OCI-LY7 (cell line): ENCODE data around the gene MSANTD1. TPM values are rescaled to one million over a fixed set of nuclear protein-coding genes. Genes with fewer than 3 reads are reported as not detected.

Source experiments
- BruUV-seq: library from RNA; stranded (reverse); fragments of 400-500 nt; replicated peaks from 2 replicates; lab custom pipeline; 2021; lab: Mats Ljungman, UMichigan
- CTCF ChIA-PET: fragments of 300-600 bp; sonication (Branson Sonifier 250); formaldehyde crosslinking; loops from one replicate; lab custom pipeline; 2022; ENCODE audit warnings: antibody characterized with exemption; ENCODE audit not compliant: unreplicated experiment; lab: Charles Lee
- POLR2A ChIA-PET: fragments of 300-600 bp; sonication (Branson Sonifier 250); formaldehyde crosslinking; loops from one replicate; lab custom pipeline; 2022; ENCODE audit warnings: antibody characterized with exemption; lab: Charles Lee
- DNase-seq: peaks from one replicate; pipeline ENCODE4 v3.0.0-alpha.2; 2015; ENCODE audit warnings: low spot score
- H2AFZ ChIP-seq: fragments of 200-600 bp; sonication (generic), shearing (Covaris generic); 2 replicates; pipeline ENCODE4 v1.6.1; 2014; ENCODE audit warnings: mild to moderate bottlenecking, antibody characterized with exemption, low read length, moderate library complexity
- H3K27ac ChIP-seq: fragments of 200-600 bp; sonication (generic); 2 replicates; pipeline ENCODE4 v1.5.1; 2014; ENCODE audit warnings: mixed run types, low read depth, mild to moderate bottlenecking, moderate library complexity, low read length, inconsistent platforms; ENCODE audit not compliant: poor library complexity, severe bottlenecking
- H3K36me3 ChIP-seq: fragments of 200-600 bp; sonication (generic); 2 replicates; pipeline ENCODE4 v1.6.1; 2014; ENCODE audit warnings: mild to moderate bottlenecking, antibody characterized with exemption, low read length, moderate library complexity, mixed read lengths; ENCODE audit not compliant: insufficient read depth
- H3K4me1 ChIP-seq: fragments of 200-600 bp; sonication (generic); 2 replicates; pipeline ENCODE4 v1.5.1; 2014; ENCODE audit warnings: mild to moderate bottlenecking, low read length; ENCODE audit not compliant: insufficient read depth, poor library complexity, severe bottlenecking
- H3K4me2 ChIP-seq: fragments of 200-600 bp; sonication (generic); 2 replicates; pipeline ENCODE4 v1.6.1; 2014; ENCODE audit warnings: mild to moderate bottlenecking, low read length
- H3K4me3 ChIP-seq: fragments of 200-600 bp; sonication (generic); 2 replicates; pipeline ENCODE4 v1.5.1; 2014; ENCODE audit warnings: mild to moderate bottlenecking, low read depth, low read length; ENCODE audit not compliant: poor library complexity, severe bottlenecking
- H3K79me2 ChIP-seq: fragments of 200-600 bp; sonication (generic); 2 replicates; pipeline ENCODE4 v1.6.1; 2016; ENCODE audit warnings: low read depth, mild to moderate bottlenecking, low read length, moderate library complexity, mixed read lengths; ENCODE audit not compliant: insufficient read depth
- H3K9me2 ChIP-seq: fragments of 200-600 bp; sonication (generic); 2 replicates; pipeline ENCODE4 v1.6.1; 2016; ENCODE audit warnings: mild to moderate bottlenecking, low read length, mixed read lengths; ENCODE audit not compliant: insufficient read depth
- H3K9me3 ChIP-seq: fragments of 200-600 bp; sonication (generic); 2 replicates; pipeline ENCODE4 v1.6.1; 2014; ENCODE audit warnings: mild to moderate bottlenecking, mixed run types, low read length, mixed read lengths
- H4K20me1 ChIP-seq: fragments of 200-600 bp; sonication (generic); 2 replicates; pipeline ENCODE4 v1.6.1; 2014; ENCODE audit warnings: mild to moderate bottlenecking, antibody characterized with exemption, low read length, moderate library complexity, mixed read lengths; ENCODE audit not compliant: insufficient read depth
- EZH2phosphoT487 ChIP-seq: fragments of 200-600 bp; sonication (generic); IDR thresholded peaks from 2 replicates; pipeline ENCODE4 v1.6.1; 2018; ENCODE audit warnings: low read depth, borderline replicate concordance, mild to moderate bottlenecking, mixed run types, antibody characterized with exemption, low read length, moderate library complexity, mixed read lengths
- intact Hi-C: fragments of 100-400 bp; cut with micrococcal nuclease; formaldehyde crosslinking; loops from one replicate; pipeline ENCODE4 v1.10.0; 2022; ENCODE audit not compliant: unreplicated experiment
- total RNA-seq, 2 experiments: library from RNA; depleted of rRNA in 1 of 2; stranded (reverse); fragments of >200 nt in 1 of 2; shearing (Covaris generic) in 1 of 2; gene quantifications; 2 replicates each; pipeline ENCODE4 v1.2.3, GENCODE V29; 2014 to 2022
- TF ChIP-seq, protein P1 (sequence below): fragments of 200-600 bp; sonication (generic); conservative IDR thresholded peaks from 2 replicates; pipeline ENCODE4 v1.5.1; 2014; ENCODE audit warnings: mild to moderate bottlenecking, antibody characterized with exemption, low read length, moderate library complexity, mixed read lengths

MSANTD1 gene
- total RNA-seq, 2 experiments from 2014 or later: 0.13 to 1.0 TPM

DNA sequence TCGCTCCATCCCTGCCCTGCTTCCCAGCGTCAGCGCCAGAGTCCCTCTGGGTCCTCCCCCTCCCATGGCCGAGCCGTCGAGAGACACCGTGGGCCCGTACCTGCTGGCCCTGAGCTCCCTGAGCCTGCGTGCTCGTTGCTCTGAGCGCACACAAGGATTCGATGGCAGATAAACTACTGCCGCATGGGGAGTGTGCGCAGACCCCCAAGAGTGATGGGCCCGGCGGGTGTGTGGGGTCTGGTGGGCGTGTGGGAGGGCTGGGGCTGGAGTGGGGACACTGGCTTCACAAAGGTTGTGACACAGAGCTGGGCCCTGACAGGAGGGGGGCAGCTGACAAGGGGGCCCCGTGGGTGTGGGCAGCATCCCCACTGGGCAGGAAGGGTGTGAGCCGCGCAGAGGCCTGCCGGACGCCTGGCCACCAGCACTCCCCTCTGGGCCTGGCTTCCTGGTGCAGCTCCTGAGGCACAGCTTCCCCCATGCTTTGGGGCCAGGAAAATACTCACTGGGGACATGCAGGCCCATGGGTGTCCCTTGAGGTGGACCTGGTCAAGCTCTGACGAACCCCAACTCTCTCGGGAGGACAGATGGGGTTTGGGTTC lies 39.1 kb downstream of the MSANTD1 start:
- no peak for DNase-seq
- no peaks in the 10 kb centered on the region for H4K20me1 ChIP-seq
- no TSS peak for BruUV-seq
- intact Hi-C loops: no loop called here
- no peaks in the 10 kb centered on the region for H3K9me3 ChIP-seq
- no peaks in the 10 kb centered on the region for H3K79me2 ChIP-seq
- H3K36me3 ChIP-seq: no peaks in the 10 kb centered on the region
- no peak overlapping the region for H3K27ac ChIP-seq
- CTCF ChIA-PET: no interaction called here
- H2AFZ ChIP-seq: no peak overlapping the region
- no peak for TF ChIP-seq EZH2phosphoT487
- TF ChIP-seq, protein P1, sequence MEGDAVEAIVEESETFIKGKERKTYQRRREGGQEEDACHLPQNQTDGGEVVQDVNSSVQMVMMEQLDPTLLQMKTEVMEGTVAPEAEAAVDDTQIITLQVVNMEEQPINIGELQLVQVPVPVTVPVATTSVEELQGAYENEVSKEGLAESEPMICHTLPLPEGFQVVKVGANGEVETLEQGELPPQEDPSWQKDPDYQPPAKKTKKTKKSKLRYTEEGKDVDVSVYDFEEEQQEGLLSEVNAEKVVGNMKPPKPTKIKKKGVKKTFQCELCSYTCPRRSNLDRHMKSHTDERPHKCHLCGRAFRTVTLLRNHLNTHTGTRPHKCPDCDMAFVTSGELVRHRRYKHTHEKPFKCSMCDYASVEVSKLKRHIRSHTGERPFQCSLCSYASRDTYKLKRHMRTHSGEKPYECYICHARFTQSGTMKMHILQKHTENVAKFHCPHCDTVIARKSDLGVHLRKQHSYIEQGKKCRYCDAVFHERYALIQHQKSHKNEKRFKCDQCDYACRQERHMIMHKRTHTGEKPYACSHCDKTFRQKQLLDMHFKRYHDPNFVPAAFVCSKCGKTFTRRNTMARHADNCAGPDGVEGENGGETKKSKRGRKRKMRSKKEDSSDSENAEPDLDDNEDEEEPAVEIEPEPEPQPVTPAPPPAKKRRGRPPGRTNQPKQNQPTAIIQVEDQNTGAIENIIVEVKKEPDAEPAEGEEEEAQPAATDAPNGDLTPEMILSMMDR: no peak
- POLR2A ChIA-PET: no interaction called here
- H3K4me2 ChIP-seq: no peak overlapping the region
- H3K4me3 ChIP-seq: no peak overlapping the region
- no peaks in the 10 kb centered on the region for H3K9me2 ChIP-seq
- peaks cover 19% of the 10 kb centered on the region for H3K4me1 ChIP-seq

DNA sequence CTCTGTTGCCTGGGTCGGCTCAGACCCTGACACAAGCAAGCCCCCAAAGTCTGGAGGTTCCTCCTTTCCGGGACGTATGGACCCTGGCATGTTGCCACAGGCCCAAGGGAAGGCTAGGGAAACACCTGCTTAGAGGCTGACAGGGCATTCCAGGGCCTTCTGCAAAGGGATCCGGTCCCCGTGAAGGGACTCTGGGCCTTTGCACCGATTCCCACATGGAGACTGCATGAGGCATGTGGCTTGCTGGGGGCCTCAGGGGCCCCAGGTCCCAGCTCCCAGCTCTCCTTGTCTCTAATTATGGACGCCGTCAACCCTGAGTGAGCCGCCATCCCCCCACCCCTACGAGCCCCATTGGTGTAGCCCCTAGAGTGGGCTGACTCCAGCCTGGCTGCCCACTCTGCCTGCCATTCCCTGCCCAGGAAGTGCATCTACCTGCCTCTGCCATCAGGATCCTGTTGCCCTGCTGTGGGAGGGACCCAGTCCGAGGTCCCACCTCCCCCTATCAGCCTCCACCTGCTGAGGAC lies 39.7 kb downstream of the MSANTD1 start:
- H3K4me3 ChIP-seq: no peak overlapping the region
- no peak overlapping the region for H2AFZ ChIP-seq
- DNase-seq: no peak
- intact Hi-C loops: no loop called here
- H3K9me2 ChIP-seq: no peaks in the 10 kb centered on the region
- no peak overlapping the region for H3K27ac ChIP-seq
- POLR2A ChIA-PET: no interaction called here
- no peaks in the 10 kb centered on the region for H4K20me1 ChIP-seq
- no peaks in the 10 kb centered on the region for H3K79me2 ChIP-seq
- H3K9me3 ChIP-seq: no peaks in the 10 kb centered on the region
- H3K36me3 ChIP-seq: no peaks in the 10 kb centered on the region
- peaks cover 19% of the 10 kb centered on the region for H3K4me1 ChIP-seq
- BruUV-seq: no TSS peak
- no peak overlapping the region for H3K4me2 ChIP-seq
- CTCF ChIA-PET: no interaction called here
- no peak for TF ChIP-seq EZH2phosphoT487
- TF ChIP-seq, protein P1: no peak

DNA sequence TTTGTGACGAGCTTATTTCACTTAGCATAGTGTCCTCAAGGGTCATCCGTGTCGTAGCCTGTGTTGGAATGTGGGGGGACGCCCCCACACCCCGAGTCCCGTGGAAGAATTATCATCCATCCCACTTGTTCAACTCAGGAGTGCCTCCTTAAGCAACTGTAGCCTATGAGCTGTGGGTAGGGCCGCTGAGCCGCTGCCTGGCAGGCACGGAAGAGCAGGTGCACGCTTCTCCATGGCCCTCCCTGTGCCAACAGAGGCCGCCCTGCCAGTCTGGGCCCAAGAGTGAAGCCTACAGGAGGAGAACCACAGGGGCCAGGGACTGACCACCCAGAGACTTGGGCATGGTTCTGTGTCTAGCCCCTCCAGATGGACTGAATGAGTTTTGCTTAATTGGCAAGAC lies 41.5 kb downstream of the MSANTD1 start:
- Histone ChIP-seq H3K4me1 (peaks cover 19% of the 10 kb centered on the region), H3K36me3 (no peaks in the 10 kb centered on the region), H3K9me3 (no peaks in the 10 kb centered on the region), H3K9me2 (no peaks in the 10 kb centered on the region), H3K4me2 (no peak overlapping the region), H2AFZ (no peak overlapping the region), H3K27ac (no peak overlapping the region), H3K79me2 (no peaks in the 10 kb centered on the region), H3K4me3 (no peak overlapping the region), H4K20me1 (no peaks in the 10 kb centered on the region)
- intact Hi-C loops: no loop called here
- no peak for DNase-seq
- ChIA-PET CTCF (no interaction called here), POLR2A (no interaction called here)
- TF ChIP-seq, protein P1: no peak
- TF ChIP-seq EZH2phosphoT487: no peak
- BruUV-seq: no TSS peak
